ENCODE results near the gene PRLHR.

PRLHR gene

DNA sequence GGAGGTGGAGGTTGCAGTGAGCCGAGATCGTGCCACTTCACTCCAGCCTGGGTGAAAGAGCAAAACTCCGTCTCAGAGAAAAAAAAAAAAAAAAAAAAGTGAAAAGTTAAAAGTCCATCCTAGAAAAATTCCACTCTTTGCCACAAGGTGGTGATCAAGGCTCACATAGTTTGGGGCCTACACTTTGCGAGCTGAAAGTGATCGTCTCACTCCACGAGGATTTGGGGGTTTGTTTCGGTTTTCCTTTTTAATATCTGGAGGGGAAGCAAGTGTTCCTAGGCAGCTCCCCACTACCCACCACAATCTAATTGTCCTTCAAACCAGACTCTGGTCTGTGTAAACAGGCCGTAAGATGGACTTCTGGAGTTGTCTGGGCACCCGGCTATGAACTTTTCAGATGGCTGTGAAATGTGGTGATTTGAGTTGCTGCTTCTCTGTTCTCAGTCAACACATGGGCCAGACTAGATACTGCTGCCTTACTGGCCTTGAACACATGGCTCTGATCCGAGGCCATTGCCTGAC lies 27.1 kb downstream of the PRLHR start:
- Histone ChIP-seq H3K27me3 (ENCODE audit: insufficient read depth, low read length, poor library complexity) (peaks cover 4% of the 10 kb centered on the region), H2AFZ (ENCODE audit: low read depth, low read length) (no peak overlapping the region), H3K4me1 (ENCODE audit: insufficient read depth, low read length) (peaks cover 5% of the 10 kb centered on the region), H3K79me2 (ENCODE audit: insufficient read depth, low read length) (no peaks in the 10 kb centered on the region), H3K9me3 (ENCODE audit: insufficient read depth, low read length, severe bottlenecking) (no peaks in the 10 kb centered on the region), H3K4me2 (ENCODE audit: insufficient read depth, low read length) (peak overlapping the region; percentile 8; the same call in 1 of the 2 replicates), H3K4me3 (ENCODE audit: low read depth in 1 of 2, low read length in 2 of 2) (no peak overlapping the region), H3K9ac (ENCODE audit: low read depth, low read length) (no peak overlapping the region), H3K27ac (ENCODE audit: low read length) (no peak overlapping the region), H4K20me1 (ENCODE audit: insufficient read depth, low read length) (no peaks in the 10 kb centered on the region), H3K36me3 (ENCODE audit: insufficient read depth, low read length) (no peaks in the 10 kb centered on the region)
- peak; percentile 65 for DNase-seq
- peak; percentile 71 for ATAC-seq (ENCODE audit: insufficient read depth, low read depth)
- TF ChIP-seq, protein P1, sequence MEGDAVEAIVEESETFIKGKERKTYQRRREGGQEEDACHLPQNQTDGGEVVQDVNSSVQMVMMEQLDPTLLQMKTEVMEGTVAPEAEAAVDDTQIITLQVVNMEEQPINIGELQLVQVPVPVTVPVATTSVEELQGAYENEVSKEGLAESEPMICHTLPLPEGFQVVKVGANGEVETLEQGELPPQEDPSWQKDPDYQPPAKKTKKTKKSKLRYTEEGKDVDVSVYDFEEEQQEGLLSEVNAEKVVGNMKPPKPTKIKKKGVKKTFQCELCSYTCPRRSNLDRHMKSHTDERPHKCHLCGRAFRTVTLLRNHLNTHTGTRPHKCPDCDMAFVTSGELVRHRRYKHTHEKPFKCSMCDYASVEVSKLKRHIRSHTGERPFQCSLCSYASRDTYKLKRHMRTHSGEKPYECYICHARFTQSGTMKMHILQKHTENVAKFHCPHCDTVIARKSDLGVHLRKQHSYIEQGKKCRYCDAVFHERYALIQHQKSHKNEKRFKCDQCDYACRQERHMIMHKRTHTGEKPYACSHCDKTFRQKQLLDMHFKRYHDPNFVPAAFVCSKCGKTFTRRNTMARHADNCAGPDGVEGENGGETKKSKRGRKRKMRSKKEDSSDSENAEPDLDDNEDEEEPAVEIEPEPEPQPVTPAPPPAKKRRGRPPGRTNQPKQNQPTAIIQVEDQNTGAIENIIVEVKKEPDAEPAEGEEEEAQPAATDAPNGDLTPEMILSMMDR (IDR thresholded peaks at IDR 0.05; ENCODE audit: borderline replicate concordance, extremely low read depth, low read length, poor library complexity, severe bottlenecking), result peak; percentile 74
- no peak for TF ChIP-seq EZH2 (IDR thresholded peaks at IDR 0.05; ENCODE audit: borderline replicate concordance, low read depth, low read length, severe bottlenecking)

GRCh38 chr10:118567701-118568248 lies 27.7 kb downstream of the PRLHR start:
- H3K27ac ChIP-seq (ENCODE audit: low read length), result no peak overlapping the region
- H3K4me2 ChIP-seq (ENCODE audit: insufficient read depth, low read length), result no peak overlapping the region
- H3K4me3 ChIP-seq (ENCODE audit: low read depth in 1 of 2, low read length in 2 of 2), result no peak overlapping the region
- peaks cover 5% of the 10 kb centered on the region for H3K4me1 ChIP-seq (ENCODE audit: insufficient read depth, low read length)
- H2AFZ ChIP-seq (ENCODE audit: low read depth, low read length), result no peak overlapping the region
- DNase-seq (no peak), ATAC-seq (ENCODE audit: insufficient read depth, low read depth) (no peak)
- no peaks in the 10 kb centered on the region for H3K79me2 ChIP-seq (ENCODE audit: insufficient read depth, low read length)
- TF ChIP-seq, protein P1 (IDR thresholded peaks at IDR 0.05; ENCODE audit: borderline replicate concordance, extremely low read depth, low read length, poor library complexity, severe bottlenecking), result no peak
- TF ChIP-seq EZH2 (IDR thresholded peaks at IDR 0.05; ENCODE audit: borderline replicate concordance, low read depth, low read length, severe bottlenecking), result no peak
- H3K9me3 ChIP-seq (ENCODE audit: insufficient read depth, low read length, severe bottlenecking), result no peaks in the 10 kb centered on the region
- no peaks in the 10 kb centered on the region for H3K36me3 ChIP-seq (ENCODE audit: insufficient read depth, low read length)
- H3K9ac ChIP-seq (ENCODE audit: low read depth, low read length), result no peak overlapping the region
- H4K20me1 ChIP-seq (ENCODE audit: insufficient read depth, low read length), result no peaks in the 10 kb centered on the region
- H3K27me3 ChIP-seq (ENCODE audit: insufficient read depth, low read length, poor library complexity), result peaks cover 6% of the 10 kb centered on the region

GRCh38 chr10:118566911-118567310 lies 28.5 kb downstream of the PRLHR start:
- Histone ChIP-seq H2AFZ (ENCODE audit: low read depth, low read length) (no peak overlapping the region), H4K20me1 (ENCODE audit: insufficient read depth, low read length) (no peaks in the 10 kb centered on the region), H3K27me3 (ENCODE audit: insufficient read depth, low read length, poor library complexity) (peaks cover 6% of the 10 kb centered on the region), H3K4me2 (ENCODE audit: insufficient read depth, low read length) (no peak overlapping the region), H3K4me1 (ENCODE audit: insufficient read depth, low read length) (peaks cover 5% of the 10 kb centered on the region), H3K79me2 (ENCODE audit: insufficient read depth, low read length) (no peaks in the 10 kb centered on the region), H3K4me3 (ENCODE audit: low read depth in 1 of 2, low read length in 2 of 2) (no peak overlapping the region), H3K27ac (ENCODE audit: low read length) (no peak overlapping the region), H3K9ac (ENCODE audit: low read depth, low read length) (no peak overlapping the region), H3K9me3 (ENCODE audit: insufficient read depth, low read length, severe bottlenecking) (no peaks in the 10 kb centered on the region), H3K36me3 (ENCODE audit: insufficient read depth, low read length) (no peaks in the 10 kb centered on the region)
- DNase-seq, result no peak
- no peak for ATAC-seq (ENCODE audit: insufficient read depth, low read depth)
- TF ChIP-seq, protein P1 (IDR thresholded peaks at IDR 0.05; ENCODE audit: borderline replicate concordance, extremely low read depth, low read length, poor library complexity, severe bottlenecking), result no peak
- TF ChIP-seq EZH2 (IDR thresholded peaks at IDR 0.05; ENCODE audit: borderline replicate concordance, low read depth, low read length, severe bottlenecking), result no peak

Data from DND-41 (cell line).